Stimulated activated CD4-positive, alpha-beta T cell treated with anti-CD3 and anti-CD28 coated beads, Interleukin-12 subunit alpha, Interleukin-12 subunit beta, amount 100 ng/mL, for 4 hours (primary cell): ENCODE results near the gene AMBP.
"Not testable (repeated sequence)": the region's sequence is repeated elsewhere in the genome, so short reads cannot be mapped to it uniquely, and the experiment has no call there.

Experiments
- DNase-seq: peaks from one replicate; pipeline ENCODE4 v3.0.0-alpha.2; 2020

AMBP gene

DNA sequence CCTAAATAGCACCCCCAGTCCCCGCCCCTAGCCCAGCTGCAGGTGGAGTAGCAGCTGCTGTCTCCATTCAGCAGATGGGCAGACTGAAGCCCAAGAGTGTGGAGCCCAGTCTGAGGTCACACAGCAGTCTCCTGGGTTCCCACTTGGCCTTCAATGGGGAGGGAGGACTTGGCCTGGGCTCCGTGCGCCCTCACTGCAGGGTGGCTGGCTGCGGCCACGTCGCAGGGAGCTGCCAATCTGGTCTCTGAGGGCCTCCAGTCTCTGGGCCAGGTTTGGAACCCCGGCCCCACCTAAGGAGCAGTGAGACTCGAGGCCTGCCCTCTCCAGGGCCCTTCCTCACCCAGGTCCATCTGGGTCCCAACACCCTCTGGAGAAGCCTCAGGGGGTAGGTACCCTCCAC lies 13.6 kb upstream of the AMBP start:
- no peak for DNase-seq

- DNase-seq = no peak
These were observed 12.7 kb upstream of the AMBP start for GRCh38 chr9:114090798-114091197.

DNA sequence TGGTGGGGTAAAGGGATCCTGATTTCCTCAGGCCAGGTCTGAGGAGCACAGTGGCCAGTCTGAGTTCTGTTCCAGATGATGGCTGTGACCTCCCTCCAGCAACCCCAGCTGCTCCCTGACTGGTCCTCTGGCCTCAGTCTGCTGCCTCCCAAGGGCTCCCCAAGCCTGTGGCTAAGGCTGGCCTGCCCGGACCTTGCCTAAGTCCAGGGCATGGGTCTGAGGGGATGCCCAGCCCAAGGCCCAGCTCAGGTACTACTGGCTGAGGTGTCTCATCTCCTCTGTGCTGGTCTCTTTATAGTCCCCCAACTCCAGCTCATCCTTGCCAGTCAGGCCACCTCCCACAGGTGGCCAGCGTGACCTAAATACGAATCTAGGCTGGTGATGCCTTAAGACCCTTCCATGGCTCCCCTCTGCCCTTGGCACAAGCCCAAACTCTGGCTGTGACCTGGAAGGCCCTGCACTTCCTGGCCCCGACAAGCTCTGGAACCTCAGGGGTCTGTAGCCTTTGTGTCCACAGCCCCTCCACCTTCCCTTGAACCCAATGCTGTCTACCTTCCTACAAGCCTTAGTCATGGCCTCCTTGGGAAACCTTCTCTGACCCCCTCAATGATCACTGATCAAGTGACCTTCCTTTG lies 11.2 kb upstream of the AMBP start:
- no peak for DNase-seq

DNA sequence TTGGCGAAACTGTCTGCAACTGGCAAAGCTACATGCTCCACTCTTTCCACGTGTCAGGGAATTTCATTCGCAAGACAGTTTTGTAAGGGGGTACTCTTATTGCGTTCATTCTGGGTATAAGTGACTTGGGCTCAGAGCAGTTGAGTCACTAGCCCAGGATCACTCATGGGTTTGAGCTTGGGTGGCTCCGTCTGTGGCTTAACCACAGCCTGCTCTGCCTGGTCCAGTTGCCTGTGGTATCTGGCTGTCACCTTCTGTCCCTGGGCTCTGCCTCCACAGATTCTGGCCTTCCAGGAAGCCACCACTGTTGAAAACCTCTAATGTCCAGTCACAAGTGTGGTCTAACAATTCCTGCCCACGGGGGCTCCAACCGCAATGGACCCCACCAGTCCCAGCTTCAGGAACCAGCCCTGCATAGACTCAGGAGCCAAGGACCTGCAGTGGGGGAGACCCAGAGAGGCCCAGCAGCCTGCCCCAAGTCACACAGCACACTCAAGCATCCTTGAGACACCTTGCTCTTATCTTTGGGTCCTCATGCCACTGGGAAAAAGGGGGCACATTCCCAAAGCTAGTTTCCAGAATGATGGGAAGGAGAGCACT lies 10.6 kb upstream of the AMBP start:
- DNase-seq = no peak

- DNase-seq = no peak
These were observed 9.6 kb upstream of the AMBP start for GRCh38 chr9:114087721-114088120.

DNA sequence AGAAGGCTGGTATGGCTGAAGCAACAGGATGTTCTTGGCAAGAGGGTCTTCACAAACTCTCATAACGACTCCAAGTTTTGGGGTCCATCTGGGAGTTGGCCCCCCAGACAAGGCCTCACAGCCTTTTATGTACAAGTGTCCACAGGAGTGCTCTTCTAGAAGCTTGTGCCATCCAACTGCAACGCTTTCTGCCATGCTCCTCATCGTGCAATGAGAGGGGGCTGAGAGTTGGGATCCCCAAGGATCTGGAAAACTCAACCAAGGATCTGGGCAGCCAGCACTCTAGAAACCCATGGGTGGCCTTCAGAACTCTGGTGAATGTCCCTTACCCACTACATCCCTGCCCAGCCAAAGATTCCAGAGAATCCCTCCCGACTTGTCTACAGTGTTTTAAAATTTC lies 8.5 kb upstream of the AMBP start:
- no peak for DNase-seq

DNA sequence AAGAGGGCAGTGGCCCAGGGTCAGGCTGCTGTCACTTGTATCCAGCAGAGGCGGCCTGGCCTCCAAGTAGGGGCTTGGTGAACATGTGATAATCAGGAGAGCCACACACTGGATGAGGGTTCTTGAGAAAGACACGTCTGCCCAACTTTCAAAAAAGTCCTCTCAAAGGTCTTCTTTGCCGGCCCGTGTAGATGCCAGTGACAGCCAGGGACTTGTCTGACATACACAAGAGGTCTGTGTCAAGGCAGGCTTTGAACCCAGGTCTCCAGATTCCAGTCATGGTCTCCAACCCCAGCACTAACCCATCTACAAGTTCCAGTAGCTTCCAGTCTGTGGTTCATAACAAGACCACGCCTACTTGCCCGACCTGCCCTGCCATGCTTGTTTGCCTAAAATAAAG lies 7.9 kb upstream of the AMBP start:
- DNase-seq = no peak

- no peak for DNase-seq
These were observed 7.3 kb upstream of the AMBP start for GRCh38 chr9:114085387-114085789.

DNA sequence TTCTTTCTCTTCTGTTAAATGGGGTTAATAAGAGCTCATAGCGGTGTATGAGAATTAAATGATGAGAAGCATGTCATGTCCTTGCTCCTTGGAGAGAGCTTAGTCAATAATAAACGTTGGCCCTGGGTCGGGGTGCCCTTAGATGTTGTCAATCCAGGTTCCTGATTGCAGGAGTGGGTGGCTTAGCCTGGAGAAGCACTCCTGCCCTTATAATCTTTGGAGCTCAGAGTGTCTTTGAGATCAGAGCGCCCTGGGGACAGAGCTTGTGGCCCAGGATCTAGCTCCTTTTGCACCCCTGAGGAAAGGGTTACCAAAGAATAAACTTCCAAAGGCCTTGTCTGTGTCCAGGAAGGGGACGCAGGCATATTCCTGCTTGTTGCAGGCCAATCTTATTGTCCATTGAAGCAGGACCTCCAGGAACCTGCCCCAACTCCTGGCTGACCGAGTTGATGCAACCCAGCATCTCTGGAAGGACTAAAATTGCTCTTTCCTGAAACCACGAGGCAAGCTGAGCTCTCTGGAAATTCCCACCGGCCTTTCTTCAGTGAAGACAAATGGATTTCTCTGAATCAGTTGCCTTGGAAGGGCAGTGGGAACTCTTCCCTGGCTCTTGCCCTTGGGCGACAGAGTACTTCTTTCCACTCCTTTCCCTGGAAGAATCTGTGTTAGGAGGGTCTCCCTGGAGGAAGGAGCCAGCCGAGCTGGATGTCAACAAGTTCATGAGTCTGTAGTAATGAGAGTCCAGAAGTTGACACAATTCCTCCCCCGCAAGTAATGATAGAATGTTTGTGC lies 6.4 kb upstream of the AMBP start:
- no peak for DNase-seq

DNA sequence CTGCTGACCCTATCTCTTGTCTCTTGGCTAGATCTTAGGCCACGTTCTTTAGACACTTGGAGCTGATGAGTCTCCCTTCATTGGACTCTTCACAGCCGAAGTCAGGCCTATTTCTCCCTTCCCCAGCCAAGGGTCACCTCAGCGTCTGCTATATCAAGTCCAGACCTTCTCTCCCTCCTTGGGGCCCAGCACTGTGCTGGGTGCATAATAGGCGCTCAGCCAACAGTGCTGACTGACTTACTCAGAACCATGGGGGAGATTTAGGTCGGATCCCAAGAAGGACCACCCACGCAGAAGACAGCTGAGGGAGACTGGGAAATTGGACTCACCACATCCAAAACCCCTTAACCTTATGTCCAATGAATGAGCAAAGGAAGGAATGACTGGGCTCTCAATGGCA lies 5.6 kb upstream of the AMBP start:
- DNase-seq = no peak

DNA sequence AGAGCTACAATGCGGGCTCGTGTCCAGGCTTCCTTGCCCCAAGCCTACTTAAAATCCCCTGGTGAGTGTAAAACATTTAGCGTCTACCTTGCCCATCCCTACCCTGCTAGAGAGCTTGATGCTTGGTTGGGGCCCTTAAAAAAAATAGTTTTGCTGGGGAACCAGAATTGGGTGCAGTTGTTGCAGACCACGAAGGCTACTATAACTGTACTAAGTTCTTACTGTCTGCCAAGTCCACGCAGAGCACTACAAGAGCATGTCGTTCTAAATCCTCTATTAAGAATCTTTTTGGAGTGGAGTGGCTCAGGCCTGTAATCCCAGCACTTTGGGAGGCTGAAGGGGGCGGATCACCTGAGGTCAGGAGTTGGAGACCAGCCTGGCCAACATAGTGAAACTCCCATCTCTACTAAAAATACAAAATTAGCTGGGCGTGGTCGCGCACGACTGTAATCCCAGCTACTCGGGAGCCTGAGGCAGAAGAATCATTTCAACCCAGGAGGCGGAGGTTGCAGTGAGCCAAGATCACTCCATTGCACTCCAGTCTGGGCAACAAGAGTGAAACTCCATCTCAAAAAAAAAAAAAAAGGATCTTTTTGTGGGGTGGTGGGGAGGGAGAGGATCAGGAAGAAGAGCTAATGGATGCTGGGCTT lies 4.8 kb upstream of the AMBP start:
- DNase-seq = not testable (repeated sequence)

DNA sequence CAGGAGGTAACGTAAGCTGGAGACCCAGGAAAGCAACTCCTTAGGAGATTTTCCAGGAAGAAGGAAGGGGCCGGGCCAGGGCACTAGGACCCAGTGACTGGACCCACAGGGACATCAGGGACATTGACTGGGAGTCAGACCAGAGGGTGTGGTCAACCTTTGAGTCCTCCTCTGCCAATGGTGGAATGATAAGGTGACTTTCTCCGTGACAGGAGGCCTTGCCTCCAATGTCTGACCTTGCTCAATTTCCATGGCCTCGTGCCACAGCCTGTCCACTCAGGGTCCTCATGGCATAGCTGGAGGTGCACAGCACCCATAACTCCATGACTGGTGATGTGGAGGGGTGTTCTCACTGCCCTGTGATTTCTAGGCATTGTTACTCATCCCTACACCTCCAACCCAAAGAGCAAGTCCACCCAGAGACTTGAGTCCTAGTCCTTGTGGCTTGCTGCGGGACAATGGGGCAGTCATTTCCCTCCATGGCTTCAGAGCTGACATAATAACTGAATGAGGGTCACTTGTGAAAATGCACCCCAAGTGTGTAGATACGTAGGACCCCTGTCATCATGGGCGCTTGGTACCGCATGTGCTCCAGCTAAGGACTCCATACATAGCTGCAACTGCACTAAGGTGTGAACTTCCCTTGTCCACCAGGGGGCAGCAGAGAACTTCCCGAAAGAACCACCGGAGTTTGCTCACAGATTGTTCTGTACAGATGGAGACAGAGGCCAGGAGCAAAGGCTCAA lies 4.1 kb upstream of the AMBP start:
- peak; percentile 78 for DNase-seq

- DNase-seq = no peak
These were observed 3.4 kb upstream of the AMBP start for GRCh38 chr9:114081441-114082016.

- DNase-seq = no peak
These were observed 2.8 kb upstream of the AMBP start for GRCh38 chr9:114080773-114081440.

GRCh38 chr9:114080195-114080772 lies 2.2 kb upstream of the AMBP start:
- DNase-seq = no peak

DNA sequence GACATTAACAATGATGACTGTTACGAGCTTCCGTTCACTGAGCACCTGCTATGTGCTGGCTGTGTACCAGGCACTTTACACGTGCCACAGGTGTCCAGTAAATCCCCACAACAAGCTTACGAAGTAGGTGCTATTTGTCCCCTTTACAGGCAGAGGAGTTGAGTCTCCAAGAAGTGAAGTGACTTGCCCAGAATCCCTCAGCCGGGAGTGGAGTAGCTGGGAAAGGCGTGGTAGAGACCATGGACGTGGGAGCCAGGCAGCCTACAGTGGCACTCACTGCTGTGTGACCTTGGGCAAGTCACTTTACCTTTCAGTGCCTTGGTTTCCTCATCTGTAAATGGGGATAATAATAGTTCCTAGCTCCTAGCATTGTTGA lies 669 bp upstream of the AMBP start:
- no peak for DNase-seq

DNA sequence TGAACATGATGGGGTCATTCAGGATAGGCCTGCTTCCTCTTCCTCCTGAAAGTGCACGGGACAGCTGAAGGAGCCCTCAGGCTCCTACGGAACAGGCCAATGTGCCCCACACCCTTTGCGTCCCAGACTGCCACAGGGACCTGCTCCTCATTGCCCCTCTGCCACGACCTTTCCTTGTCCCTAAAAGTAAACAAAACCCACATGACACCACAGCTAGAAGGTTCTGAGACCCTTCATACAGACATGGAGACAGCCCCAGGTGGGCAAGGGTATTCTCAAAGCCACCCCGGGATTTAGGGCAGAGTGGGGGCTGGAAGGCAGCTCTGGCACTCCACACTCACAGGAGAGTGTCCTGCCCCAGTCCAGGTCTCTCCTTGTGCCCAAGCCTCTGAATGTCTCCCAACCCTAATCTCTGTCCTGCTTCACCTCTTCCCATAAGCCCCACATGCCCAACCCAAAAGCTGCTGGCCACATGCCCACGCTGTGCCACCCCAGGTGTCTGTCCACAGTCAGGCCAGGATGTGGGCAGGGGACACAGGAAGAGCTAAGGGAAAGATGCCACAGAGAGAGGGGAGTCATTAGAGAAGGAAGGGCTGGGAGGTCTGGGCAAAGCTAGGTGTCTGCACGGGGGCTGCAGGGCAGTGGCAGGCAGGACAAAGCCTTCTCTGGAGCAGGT lies 800 bp downstream of the AMBP start:
- no peak for DNase-seq

- no peak for DNase-seq
These were observed 1.6 kb downstream of the AMBP start for GRCh38 chr9:114076237-114077161.

GRCh38 chr9:114075602-114076001 lies 2.5 kb downstream of the AMBP start:
- DNase-seq = no peak
